GM19467 (cell line): ENCODE results near the gene KRTAP10-5.
"Not testable (repeated sequence)": the region's sequence is repeated elsewhere in the genome, so short reads cannot be mapped to it uniquely, and the experiment has no call there.

Source experiments
- ATAC-seq: cut with Tn5 transposase; IDR thresholded peaks from one replicate; pipeline ENCODE4 v1.9.1; 2021; ENCODE audit warnings: mild to moderate bottlenecking, moderate library complexity; ENCODE audit not compliant: unreplicated experiment

Gene KRTAP10-5

GRCh38 chr21:44612029-44612486 is 31.7 kb upstream of the KRTAP10-5 start, which contains the start of gene KRTAP10-8:
Gene KRTAP10-8 (plus strand): TSS chr21:44612079. CDS start chr21:44612101, 22 bp downstream.
- no peak for ATAC-seq

- ATAC-seq = no peak
Observed at GRCh38 chr21:44611551-44611950, 31.1 kb upstream of the KRTAP10-5 start.

- not testable (repeated sequence) for ATAC-seq
Observed at GRCh38 chr21:44610157-44610843, 29.9 kb upstream of the KRTAP10-5 start.

GRCh38 chr21:44609193-44609592 is 28.8 kb upstream of the KRTAP10-5 start:
- no peak for ATAC-seq

- no peak for ATAC-seq
Observed at GRCh38 chr21:44606495-44606894, 26.1 kb upstream of the KRTAP10-5 start.

- ATAC-seq = no peak
Observed at GRCh38 chr21:44603911-44604310, 23.5 kb upstream of the KRTAP10-5 start.

GRCh38 chr21:44603109-44603875 is 22.9 kb upstream of the KRTAP10-5 start:
- no peak for ATAC-seq

- no peak for ATAC-seq
Observed at GRCh38 chr21:44602463-44602850, 22.1 kb upstream of the KRTAP10-5 start.

- no peak for ATAC-seq
Observed at GRCh38 chr21:44601596-44602462, 21.4 kb upstream of the KRTAP10-5 start.

GRCh38 chr21:44601091-44601490 is 20.7 kb upstream of the KRTAP10-5 start:
- not testable (repeated sequence) for ATAC-seq

GRCh38 chr21:44600118-44600978 is 19.9 kb upstream of the KRTAP10-5 start, which contains the start of gene KRTAP10-7:
Gene KRTAP10-7 (plus strand): TSS chr21:44600597. CDS start chr21:44600622, 25 bp downstream.
- ATAC-seq = not testable (repeated sequence)

GRCh38 chr21:44599264-44600029 is 19.0 kb upstream of the KRTAP10-5 start:
- no peak for ATAC-seq

- ATAC-seq = no peak
Observed at GRCh38 chr21:44598061-44598460, 17.7 kb upstream of the KRTAP10-5 start.

GRCh38 chr21:44596068-44596725 is 15.8 kb upstream of the KRTAP10-5 start:
- ATAC-seq = no peak

GRCh38 chr21:44595524-44595923 is 15.1 kb upstream of the KRTAP10-5 start:
- ATAC-seq = no peak

- ATAC-seq = no peak
Observed at GRCh38 chr21:44594406-44594916, 14.1 kb upstream of the KRTAP10-5 start.

GRCh38 chr21:44593598-44594405 is 13.4 kb upstream of the KRTAP10-5 start:
- ATAC-seq = no peak
